T-helper 22 cell (primary cell): ENCODE data around the gene CAVIN4.

Experiments used
- DNase-seq: peaks from one replicate; pipeline ENCODE4 v3.0.0-alpha.2; 2020; ENCODE audit warnings: low read depth

The CAVIN4 gene

DNA sequence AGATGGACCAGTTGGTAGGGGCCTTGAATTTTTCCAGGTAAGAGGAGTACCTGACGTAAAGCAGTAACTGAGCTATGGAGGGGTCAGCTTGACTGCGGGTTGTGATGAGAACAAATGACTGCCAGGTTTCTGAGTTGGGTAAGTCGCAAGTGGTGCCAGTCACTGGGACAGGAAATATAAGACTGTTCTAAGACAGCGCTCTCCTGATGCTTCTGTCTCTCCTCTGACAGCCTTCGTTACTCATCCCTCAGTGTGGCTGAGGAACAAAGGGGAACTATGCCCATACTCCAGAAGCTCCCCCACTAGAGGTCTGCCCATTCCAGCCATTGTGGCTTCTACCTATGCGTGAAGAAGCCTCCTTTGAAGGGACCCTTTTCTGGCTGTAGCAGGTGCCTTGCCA lies 13.3 kb downstream of the CAVIN4 start:
- no peak for DNase-seq

GRCh38 chr9:100591639-100592412 lies 13.9 kb downstream of the CAVIN4 start:
- DNase-seq: no peak

GRCh38 chr9:100595391-100596199 lies 17.7 kb downstream of the CAVIN4 start:
- DNase-seq: no peak

- DNase-seq: no peak
Observed at GRCh38 chr9:100597236-100597635, 19.4 kb downstream of the CAVIN4 start.

GRCh38 chr9:100598641-100599145 lies 20.8 kb downstream of the CAVIN4 start:
- DNase-seq: peak; percentile 65

- DNase-seq: no peak
Observed at GRCh38 chr9:100600521-100601079, 22.7 kb downstream of the CAVIN4 start.

DNA sequence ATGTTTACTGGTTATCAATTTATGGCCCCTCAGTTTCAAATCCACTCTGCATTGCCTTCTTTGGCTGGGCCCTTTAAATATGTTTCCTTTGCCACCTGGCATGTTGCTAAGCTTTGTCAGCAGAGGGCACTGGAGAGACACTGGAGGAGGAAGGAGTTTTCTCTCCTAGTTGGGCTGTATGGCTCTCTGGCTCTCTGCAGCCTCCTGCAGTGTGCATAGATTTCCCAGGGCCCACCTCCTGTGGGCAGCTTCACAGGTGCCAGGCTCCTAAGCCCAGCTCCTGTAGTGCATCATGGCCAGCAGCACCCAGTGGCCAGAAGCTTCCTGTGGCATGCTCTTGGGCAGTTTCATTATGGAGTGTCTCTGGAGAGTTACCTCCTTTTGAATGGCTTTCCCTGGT lies 23.3 kb downstream of the CAVIN4 start:
- no peak for DNase-seq

DNA sequence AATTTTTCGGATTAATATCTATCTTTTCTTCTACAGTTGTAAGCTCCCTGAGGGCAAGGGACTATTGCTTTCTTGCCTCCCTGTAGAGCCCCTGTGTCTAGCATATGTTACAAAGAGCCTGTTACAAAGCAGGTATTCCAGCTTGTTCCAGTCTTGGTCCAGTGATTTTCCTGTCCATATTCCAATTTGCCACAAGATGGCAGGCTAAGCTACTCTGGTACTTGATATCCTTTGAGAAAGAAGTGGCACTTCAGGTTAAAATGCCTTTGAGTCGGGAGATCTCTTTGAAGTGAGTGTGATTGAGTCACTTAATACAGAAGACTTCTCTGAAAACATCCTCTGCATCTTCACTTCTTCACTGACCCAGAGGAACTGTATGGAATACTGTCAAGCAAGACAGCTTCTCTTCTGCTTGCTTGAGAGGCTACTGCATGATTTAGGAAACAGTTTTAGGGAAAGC lies 24.5 kb downstream of the CAVIN4 start:
- DNase-seq: no peak

DNA sequence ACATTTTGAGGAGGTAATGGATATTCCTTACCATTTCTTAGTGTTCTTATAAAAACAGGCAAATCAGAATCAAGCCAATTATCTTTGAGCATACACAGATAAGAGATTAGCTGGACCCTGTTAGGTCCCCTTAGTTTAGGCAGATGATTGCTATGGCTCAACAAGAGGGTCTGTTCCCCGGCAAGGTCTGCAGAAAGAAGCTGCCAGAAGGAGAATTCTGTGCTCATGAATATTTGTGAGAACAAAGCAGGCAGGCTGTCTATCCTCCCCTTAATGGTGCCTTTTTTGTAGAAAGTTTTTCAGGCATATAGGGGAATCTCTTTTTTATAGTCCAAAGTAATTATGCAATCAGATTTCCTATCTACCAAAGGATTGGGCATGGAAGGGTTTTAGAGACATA lies 27.5 kb downstream of the CAVIN4 start:
- no peak for DNase-seq

GRCh38 chr9:100619194-100619593 lies 41.3 kb downstream of the CAVIN4 start:
- DNase-seq: no peak

DNA sequence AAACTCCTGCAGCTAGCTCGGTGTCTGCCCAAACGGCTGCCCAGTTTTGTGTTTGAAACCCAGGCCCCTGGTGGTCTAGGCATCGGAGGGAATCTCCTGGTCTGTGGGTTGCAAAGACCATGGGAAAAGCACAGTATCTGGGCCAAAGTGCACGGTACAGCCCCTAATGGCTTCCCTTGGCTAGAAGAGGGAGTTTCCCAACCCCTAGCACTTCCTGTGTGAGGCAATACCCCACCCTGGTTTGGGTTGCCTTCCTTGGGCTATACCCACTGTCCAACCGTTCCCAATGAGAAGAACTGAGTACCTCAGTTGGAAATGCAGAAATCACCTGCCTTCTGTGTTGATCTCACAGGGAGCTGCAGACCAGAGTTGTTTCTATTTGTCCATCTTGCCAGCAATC lies 41.8 kb downstream of the CAVIN4 start:
- DNase-seq: no peak

DNA sequence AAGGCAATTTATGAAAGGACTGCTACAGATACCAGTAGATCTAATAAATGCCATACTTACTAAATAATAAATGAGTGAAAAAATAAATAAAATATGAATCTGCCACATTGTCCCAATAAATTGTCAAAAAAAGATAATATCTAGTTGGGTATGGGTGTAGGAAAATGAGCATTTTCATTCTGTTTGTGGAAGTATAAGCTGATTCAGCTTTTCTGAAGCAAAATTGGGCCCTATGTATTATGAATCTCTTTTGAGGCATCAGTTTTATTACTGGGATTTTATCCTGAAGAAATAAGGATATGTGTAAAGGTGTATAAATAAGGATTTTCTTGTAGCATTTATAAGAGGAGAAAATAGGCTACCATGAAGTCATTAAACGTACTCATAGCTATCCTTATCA lies 46.1 kb downstream of the CAVIN4 start:
- DNase-seq: no peak

GRCh38 chr9:100626949-100627348 lies 49.1 kb downstream of the CAVIN4 start:
- DNase-seq: no peak

- no peak for DNase-seq
Observed at GRCh38 chr9:100637787-100638186, 59.9 kb downstream of the CAVIN4 start.
